Adipocyte (in vitro differentiated cells): ENCODE measurements around the gene RAB27A.

Experiments
- DNase-seq: peaks from one replicate; pipeline ENCODE4 v3.0.0-alpha.2; 2015; ENCODE audit warnings: low read depth
- H3K27me3 ChIP-seq: replicated peaks from 2 replicates; pipeline ENCODE4 v1.7.0; 2013; ENCODE audit warnings: mild to moderate bottlenecking, low read length, moderate library complexity; ENCODE audit not compliant: control insufficient read depth, insufficient read depth
- H3K36me3 ChIP-seq: 2 replicates; pipeline ENCODE4 v1.7.0; 2013; ENCODE audit warnings: low read length, mild to moderate bottlenecking, moderate library complexity; ENCODE audit not compliant: control insufficient read depth, insufficient read depth, severe bottlenecking
- H3K4me1 ChIP-seq: 2 replicates; pipeline ENCODE4 v1.7.0; 2013; ENCODE audit warnings: mild to moderate bottlenecking, low read length, moderate library complexity; ENCODE audit not compliant: control insufficient read depth, insufficient read depth
- H3K4me3 ChIP-seq: 2 replicates; pipeline ENCODE4 v1.7.0; 2013; ENCODE audit warnings: mild to moderate bottlenecking, low read length, moderate library complexity
- H3K9ac ChIP-seq: 2 replicates; pipeline ENCODE4 v1.7.0; 2013; ENCODE audit warnings: mild to moderate bottlenecking, low read length, moderate library complexity
- H3K9me3 ChIP-seq: 2 replicates; pipeline ENCODE4 v1.7.0; 2013; ENCODE audit warnings: mild to moderate bottlenecking, low read length, moderate library complexity; ENCODE audit not compliant: control insufficient read depth

The RAB27A gene

DNA sequence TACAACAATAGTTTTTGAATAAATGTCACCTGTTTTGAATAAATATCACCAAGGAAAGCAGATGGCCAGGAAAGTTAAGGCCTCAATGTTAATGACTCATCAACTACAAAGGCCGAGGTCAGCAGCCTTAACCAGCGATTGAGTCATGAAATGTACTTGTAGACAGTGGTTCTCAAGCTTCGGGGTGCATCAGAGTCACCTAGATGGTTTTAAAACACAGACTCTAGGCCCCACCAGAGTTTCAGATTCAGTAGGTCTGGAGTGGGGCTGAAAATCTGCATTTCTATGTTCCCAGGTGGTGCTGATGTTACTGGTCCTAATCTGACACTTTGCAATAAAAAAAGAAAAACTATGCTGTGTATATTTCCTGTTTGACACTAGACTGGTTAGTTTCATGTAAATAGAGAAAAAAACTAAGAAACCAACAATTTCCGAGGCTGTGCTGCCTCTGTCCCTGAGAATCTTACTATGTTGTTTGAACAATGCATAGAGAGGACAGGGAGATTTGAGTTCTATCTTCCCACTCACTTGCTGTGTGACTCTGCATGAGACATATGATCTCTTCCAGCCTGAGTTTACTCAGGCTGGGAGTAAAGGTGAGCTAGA, 9.8 kb downstream of the RAB27A start:
- no peak overlapping the region for H3K9ac ChIP-seq
- no peaks in the 10 kb centered on the region for H3K9me3 ChIP-seq
- H3K4me3 ChIP-seq: no peak overlapping the region
- peaks cover 11% of the 10 kb centered on the region for H3K4me1 ChIP-seq
- DNase-seq: peak; percentile 82
- H3K36me3 ChIP-seq: no peaks in the 10 kb centered on the region
- H3K27me3 ChIP-seq: no peaks in the 10 kb centered on the region

- no peak for DNase-seq
- no peaks in the 10 kb centered on the region for H3K27me3 ChIP-seq
- H3K9ac ChIP-seq: no peak overlapping the region
- H3K4me1 ChIP-seq: peaks cover 11% of the 10 kb centered on the region
- no peak overlapping the region for H3K4me3 ChIP-seq
- no peaks in the 10 kb centered on the region for H3K36me3 ChIP-seq
- H3K9me3 ChIP-seq: no peaks in the 10 kb centered on the region
Observed at GRCh38 chr15:55279100-55279745, 10.4 kb downstream of the RAB27A start.

GRCh38 chr15:55277715-55278114, 11.9 kb downstream of the RAB27A start:
- Histone ChIP-seq H3K4me1 (peaks cover 9% of the 10 kb centered on the region), H3K36me3 (no peaks in the 10 kb centered on the region), H3K9me3 (no peaks in the 10 kb centered on the region), H3K4me3 (no peak overlapping the region), H3K9ac (no peak overlapping the region), H3K27me3 (no peaks in the 10 kb centered on the region)
- no peak for DNase-seq

DNA sequence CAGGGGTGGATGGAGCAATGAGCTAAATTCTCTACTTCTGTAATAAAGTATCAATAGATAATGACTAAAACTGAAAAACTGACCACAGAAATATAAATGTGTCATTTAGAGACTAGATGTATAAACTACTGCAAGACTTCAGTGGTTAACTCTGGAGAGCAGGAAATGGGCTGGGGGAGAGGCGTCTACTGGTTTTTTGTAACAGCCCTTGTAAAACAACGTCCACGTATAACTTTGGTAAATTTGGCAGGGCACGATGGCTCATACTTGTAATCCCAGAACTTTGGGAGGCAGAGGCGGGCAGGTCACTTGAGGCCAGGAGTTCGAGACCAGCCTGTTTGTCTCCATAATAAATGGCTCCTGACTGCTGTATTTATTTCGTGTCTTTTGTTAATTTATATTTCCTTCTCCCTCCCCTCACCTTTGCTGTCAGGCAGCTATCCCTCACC, 12.5 kb downstream of the RAB27A start:
- Histone ChIP-seq H3K4me3 (no peak overlapping the region), H3K27me3 (no peaks in the 10 kb centered on the region), H3K9ac (no peak overlapping the region), H3K9me3 (no peaks in the 10 kb centered on the region), H3K36me3 (no peaks in the 10 kb centered on the region), H3K4me1 (peaks cover 3% of the 10 kb centered on the region)
- no peak for DNase-seq

DNA sequence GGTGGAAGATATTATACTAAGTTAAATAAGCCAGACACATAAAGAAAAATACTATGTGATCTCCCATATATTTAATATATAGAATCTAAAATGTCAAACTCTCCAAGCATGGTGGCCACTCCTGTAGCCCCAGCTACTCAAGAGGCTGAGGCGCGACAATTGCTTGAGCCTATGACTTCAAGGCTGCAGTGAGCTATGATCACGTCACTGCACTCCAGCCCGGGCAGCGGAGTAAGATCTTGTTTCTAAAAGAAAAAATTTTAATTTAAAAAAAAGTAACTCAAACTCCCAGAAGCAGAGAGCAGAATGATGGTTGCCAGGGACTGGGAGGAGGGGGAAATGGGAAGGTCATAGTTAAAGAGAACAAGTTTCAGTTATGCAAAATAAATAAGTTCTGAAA, 13.3 kb downstream of the RAB27A start:
- Histone ChIP-seq H3K27me3 (no peaks in the 10 kb centered on the region), H3K4me1 (no peaks in the 10 kb centered on the region)

GRCh38 chr15:55270291-55270690, 19.3 kb downstream of the RAB27A start:
- H3K9me3 ChIP-seq: no peaks in the 10 kb centered on the region
- DNase-seq: no peak
- H3K4me1 ChIP-seq: peaks cover 8% of the 10 kb centered on the region
- no peak overlapping the region for H3K9ac ChIP-seq
- H3K27me3 ChIP-seq: no peaks in the 10 kb centered on the region
- H3K36me3 ChIP-seq: no peaks in the 10 kb centered on the region
- no peak overlapping the region for H3K4me3 ChIP-seq

More for the DNA sequence above, 13.3 kb downstream of the RAB27A start:
- DNase-seq: no peak
- H3K9ac ChIP-seq: no peak overlapping the region
- no peaks in the 10 kb centered on the region for H3K36me3 ChIP-seq
- H3K4me3 ChIP-seq: no peak overlapping the region
- H3K9me3 ChIP-seq: no peaks in the 10 kb centered on the region

DNA sequence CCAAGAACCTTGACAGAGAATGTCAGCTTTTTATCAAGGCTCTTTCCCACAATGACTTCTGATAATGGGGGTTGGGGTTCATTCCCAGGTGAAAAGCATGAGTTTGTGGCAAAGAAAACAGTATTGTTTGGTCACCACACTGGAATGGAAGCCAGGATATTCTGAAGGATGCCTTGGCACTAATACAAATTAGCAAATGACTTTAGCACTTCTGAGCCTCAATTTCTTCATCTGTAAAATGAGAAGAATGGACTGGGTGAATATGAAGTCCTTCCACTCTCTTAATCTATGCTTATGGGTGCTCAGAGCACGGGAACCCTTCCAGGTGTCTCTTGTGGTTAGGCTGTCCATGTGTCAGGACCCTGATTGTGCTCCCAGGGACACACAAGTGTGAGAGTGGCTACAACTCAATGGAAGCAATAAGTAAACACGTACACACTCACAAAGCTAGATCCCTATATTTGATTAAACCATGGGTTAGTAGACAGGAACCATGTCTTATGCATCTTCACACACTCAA, 21.4 kb downstream of the RAB27A start:
- no peak overlapping the region for H3K9ac ChIP-seq
- H3K4me3 ChIP-seq: no peak overlapping the region
- peaks cover 8% of the 10 kb centered on the region for H3K4me1 ChIP-seq
- no peaks in the 10 kb centered on the region for H3K27me3 ChIP-seq
- no peaks in the 10 kb centered on the region for H3K9me3 ChIP-seq
- H3K36me3 ChIP-seq: no peaks in the 10 kb centered on the region
- DNase-seq: no peak

- no peaks in the 10 kb centered on the region for H3K36me3 ChIP-seq
- no peak for DNase-seq
- H3K27me3 ChIP-seq: no peaks in the 10 kb centered on the region
- no peaks in the 10 kb centered on the region for H3K9me3 ChIP-seq
- H3K4me1 ChIP-seq: peaks cover 8% of the 10 kb centered on the region
- no peak overlapping the region for H3K9ac ChIP-seq
- no peak overlapping the region for H3K4me3 ChIP-seq
Observed at GRCh38 chr15:55267401-55268175, 22.0 kb downstream of the RAB27A start.

- Histone ChIP-seq H3K9me3 (no peaks in the 10 kb centered on the region), H3K4me3 (no peak overlapping the region), H3K4me1 (peaks cover 8% of the 10 kb centered on the region), H3K36me3 (no peaks in the 10 kb centered on the region), H3K9ac (no peak overlapping the region), H3K27me3 (no peaks in the 10 kb centered on the region)
- DNase-seq: no peak
Observed at GRCh38 chr15:55266547-55266946, 23.1 kb downstream of the RAB27A start.

DNA sequence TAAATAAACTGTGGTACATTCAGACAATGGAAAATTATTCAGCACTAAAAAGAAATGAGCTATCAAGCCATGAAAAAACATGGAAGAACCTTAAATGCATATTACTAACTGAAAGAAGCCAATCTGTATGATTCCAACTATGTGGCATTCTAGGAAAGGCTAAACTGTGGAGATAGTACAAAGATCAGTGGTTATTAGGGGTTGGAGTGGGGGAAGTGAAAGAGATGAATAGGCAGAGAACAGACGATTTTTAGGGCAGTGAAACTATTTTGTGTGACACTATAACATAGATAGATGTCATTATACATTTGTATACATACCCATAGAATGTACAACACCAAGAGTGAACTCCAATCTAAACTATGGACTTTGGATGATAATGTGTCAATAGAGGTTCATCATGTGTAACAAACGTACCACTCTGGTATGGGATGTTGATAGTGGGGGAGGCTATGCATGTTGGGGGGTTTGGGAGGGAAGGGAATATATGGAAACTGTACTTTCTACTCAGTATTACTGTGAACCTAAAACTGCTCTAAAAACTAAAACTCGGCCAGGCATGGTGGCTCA, 29.0 kb downstream of the RAB27A start:
- Histone ChIP-seq H3K4me3 (no peak overlapping the region), H3K9ac (no peak overlapping the region), H3K36me3 (no peaks in the 10 kb centered on the region), H3K4me1 (no peaks in the 10 kb centered on the region), H3K27me3 (no peaks in the 10 kb centered on the region), H3K9me3 (no peaks in the 10 kb centered on the region)
- no peak for DNase-seq

DNA sequence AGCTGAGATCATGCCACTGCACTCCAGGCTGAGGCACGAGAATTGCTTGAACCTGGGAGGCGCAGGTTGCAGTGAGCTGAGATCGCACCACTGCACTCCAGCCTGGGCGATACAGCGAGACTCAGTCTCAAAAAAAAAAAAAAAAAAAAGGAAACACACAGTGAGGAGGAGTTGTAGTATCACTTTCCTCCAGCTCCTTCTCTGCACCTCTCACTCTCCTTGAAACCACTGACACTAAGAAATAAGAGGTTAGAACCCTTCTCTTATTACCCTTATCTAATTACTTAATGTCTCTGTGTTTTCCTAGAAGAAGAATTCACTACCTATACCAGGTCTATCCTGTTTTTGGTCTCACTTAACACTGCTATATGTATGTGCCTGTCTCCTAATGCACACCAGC, 31.7 kb downstream of the RAB27A start:
- no peak for DNase-seq
- no peaks in the 10 kb centered on the region for H3K9me3 ChIP-seq
- no peaks in the 10 kb centered on the region for H3K27me3 ChIP-seq
- no peak overlapping the region for H3K4me3 ChIP-seq
- peaks cover 11% of the 10 kb centered on the region for H3K4me1 ChIP-seq
- no peaks in the 10 kb centered on the region for H3K36me3 ChIP-seq
- no peak overlapping the region for H3K9ac ChIP-seq
